Nucleus accumbens (tissue), 56 donors: ENCODE measurements around the gene IER3.

Experiments used
- DNase-seq, 56 donors: peaks; one replicate each; lab custom pipeline; 2025; lab: John Stamatoyannopoulos, UW

The IER3 gene

GRCh38 chr6:30749554-30750378, 5.4 kb upstream of the IER3 start:
- DNase-seq, result no peak

DNA sequence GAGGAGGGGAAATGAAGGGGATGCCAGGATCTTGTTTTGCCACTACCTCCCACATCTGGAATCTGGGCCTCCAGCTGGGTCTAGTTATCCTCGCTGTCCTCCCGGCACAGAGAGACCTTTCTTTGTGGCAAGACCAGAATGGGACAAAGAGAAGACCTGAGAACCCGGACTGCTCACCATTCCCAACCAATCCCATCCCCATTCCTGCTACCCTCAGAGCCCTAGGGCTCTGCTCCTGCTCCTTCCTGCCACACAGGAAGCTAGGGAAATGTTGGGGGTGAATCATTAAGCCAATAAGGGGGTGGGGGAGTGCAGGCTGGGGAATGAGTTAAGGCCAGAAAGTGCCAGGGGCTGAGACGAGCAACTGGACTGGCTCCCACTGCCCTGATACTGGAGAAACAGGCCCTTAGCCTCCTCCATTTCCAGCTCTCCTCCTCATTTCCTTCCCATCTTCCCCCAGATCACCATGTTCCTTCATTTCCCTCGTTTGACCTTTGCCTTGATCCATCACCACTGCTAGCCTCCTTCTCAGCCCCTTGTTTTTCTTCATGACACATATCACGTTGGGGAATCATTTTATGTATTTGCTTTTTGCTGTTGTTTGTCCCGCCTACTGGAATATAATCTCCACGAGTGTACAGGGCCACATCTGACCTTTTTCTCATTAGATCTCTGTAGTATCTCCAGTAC, 4.6 kb upstream of the IER3 start:
- DNase-seq, result no peak

DNA sequence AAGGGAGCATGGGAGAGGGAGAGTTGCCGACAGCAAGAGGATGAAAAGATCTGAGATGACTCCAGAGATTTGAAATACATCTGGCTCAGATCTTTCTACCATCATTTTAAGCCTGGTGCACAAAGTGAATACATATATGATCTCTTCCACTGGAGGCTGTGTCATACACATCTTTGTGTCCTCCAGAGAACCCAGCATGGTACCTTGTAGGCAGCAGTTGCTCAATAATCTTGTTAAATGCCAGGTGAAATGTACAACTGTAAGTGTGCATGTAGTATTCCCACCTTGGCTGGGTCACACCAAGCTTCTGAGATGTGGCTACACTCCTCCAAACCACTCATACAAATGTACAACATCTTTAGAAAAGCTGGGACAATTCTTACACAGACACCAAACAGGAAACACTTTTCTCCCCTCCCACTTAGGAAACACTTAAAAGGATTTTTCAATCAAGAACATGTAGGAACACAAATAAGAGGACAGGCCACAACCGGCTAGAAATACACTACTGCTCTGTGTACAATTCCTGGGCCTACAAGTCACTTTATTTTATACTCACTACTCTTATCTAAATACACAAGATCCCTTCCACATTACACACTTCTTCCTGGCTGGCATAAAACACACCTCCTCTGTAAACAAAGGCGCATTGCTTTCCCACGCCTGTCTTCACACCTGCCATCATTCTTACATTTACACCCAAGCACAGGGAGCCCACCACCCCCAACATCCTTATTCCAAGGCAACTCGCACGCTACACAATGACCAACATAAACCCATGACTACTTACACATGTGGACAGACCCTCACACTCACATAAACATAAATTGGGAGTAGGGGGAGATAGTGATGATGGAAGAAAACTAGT, 3.8 kb upstream of the IER3 start:
- no peak for DNase-seq

DNA sequence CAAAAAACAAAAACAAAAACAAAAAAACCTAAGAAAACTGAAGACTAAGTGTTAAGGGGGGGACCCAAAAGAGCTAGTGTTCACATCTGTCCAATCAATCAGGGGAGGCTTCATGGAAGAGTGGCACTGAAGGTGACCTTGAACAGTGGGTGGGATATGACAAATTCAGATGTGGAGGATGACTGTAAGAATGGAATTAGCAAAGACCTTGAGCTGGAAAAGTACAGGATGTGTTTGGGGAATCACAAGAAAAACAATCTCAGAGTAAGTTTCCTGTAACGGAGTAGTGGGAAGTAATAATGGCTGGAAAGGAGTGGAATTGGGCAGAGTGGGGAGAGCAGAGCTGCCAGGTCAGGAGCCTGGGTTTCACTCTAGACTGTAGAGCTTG, 2.9 kb upstream of the IER3 start:
- DNase-seq, result no peak

- peak in 4 of 56 donors; percentile 31 to 46 (median 38) for DNase-seq
Measured at GRCh38 chr6:30743099-30744053, 971 bp downstream of the IER3 start.

GRCh38 chr6:30742316-30743098, 1.8 kb downstream of the IER3 start, which contains the start of gene FLOT1:
TSS of gene FLOT1 (minus strand) at chr6:30742687. CDS start at chr6:30742189, 498 bp downstream.
- DNase-seq, result peak; percentile 15 to 96 (median 83)

DNA sequence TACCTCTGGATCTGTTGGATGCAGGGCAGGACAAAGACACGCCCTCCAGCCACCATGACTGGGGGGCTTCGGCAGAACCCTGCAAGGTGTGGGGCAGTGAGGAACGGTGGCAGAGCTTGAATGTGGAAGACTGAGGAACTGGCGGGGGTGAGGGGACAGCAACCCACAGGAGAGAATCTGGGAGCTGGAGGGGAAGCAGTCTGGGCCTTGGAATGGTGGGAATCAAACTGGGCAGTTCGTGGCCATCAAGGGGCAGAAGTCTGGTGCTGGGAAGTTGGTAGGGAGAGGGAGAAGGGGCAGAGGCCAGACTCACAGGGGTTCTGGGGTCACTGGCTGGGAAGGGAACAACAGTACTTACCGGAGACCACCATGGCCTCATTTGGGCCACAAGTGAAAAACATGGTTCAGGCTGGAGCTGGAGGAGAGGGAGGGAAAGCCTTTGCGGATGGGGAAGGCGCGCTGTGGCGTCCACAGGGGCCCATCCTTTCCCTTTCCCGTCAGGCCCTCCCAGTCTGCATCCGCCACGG, 2.5 kb downstream of the IER3 start:
- DNase-seq, result peak in 2 of 56 donors; percentile 35 to 44

DNA sequence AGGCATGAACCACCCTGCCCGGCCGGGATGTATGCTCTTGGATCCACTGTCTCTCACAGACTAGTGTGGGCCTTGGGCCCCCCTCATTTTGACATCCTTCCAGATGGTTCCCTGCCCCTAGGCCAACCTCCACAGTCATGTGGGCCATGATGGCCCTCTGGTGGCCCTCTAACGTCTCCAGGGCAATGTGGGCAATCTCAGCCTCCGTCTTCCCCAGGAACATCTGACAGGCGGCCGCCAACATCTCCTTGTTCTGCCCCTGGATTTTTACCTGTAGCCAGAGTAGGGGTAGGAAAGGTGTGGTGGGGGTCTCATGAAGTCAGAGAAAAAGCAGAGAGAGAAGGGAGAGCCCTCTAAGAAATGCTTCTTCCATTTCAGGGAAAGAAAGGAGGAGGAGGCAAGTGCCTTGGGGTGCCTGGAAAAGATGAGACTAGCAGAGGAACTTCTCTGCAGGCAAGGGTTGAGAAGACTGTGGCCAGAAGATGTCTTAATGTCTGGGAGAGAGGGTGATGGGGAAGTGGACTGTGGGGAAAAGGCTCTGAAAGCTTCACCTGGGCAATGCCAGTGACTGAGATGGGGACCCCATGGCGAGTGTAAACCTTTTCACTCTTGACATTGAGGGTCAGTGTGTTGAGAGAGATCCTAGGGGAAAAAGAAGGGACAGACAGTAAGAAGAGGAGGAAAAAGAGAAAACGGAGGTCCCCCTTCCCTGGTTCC, 3.1 kb downstream of the IER3 start:
- DNase-seq, result no peak

DNA sequence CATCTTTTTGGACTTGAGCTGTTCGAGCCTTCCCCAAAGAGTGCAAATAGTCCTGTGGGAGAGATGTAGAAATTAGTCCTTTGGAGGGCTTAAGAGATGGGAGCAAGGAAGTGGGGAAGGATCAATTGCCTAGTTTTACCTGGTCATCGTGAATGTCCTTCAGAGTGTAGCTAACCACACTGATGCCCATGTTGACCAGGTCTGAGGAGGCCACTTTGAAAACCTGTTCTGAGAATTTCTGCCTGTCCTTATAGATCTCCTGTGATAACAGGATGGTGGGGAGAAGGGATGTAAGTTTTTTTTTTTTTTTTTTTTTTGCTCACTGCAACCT, 3.8 kb downstream of the IER3 start:
- DNase-seq, result no peak

DNA sequence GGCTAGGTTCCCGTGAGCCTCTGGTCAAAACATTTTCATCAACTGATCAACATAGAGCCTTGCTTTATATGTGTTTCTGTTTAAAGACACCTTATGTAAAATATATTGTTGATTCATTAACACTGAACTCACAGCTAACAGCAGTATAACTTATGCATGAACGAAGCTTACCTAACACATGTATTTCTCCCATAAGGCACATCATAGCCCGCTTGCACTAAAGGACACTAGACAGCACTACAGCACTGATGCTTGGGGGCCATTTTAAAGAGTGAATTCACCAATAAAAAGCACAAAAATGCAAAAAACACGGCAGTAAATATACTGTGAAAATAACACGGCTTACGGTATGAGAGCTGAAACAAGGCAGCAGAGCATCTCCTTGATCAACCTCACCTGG, 5.8 kb downstream of the IER3 start:
- no peak for DNase-seq

DNA sequence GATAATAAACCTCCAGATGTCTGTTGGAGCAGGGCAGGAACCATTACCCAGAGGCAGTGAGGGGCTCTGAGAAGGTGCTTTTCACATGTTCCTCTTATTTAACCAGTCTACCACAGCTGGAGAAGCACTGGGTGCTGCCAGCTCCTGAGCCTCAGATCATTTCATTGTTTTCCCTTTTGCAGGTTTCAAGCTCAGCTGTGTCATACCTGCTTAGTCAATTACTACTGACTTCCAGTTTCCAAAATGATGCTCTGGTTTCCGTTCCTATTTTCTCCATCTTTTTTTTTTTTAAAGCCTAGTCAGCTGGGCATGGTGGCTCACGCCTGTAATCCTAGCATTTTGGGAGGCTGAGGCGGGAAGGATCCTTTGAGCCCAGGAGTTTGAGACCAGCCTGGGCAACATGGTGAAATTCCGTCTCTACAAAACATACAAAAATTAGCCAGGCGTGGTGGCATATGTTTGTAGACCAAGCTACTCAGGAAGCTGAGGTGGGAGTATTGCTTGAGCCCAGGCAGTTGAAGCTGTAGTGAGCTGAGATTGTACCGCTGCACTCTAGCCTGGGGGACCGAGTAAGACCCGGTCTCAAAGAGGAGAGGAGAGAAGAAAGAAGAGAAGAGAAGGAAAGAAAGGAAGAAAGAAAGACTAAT, 8.6 kb downstream of the IER3 start:
- DNase-seq, result no peak

- no peak for DNase-seq
Measured at GRCh38 chr6:30732237-30732943, 12.0 kb downstream of the IER3 start.

DNA sequence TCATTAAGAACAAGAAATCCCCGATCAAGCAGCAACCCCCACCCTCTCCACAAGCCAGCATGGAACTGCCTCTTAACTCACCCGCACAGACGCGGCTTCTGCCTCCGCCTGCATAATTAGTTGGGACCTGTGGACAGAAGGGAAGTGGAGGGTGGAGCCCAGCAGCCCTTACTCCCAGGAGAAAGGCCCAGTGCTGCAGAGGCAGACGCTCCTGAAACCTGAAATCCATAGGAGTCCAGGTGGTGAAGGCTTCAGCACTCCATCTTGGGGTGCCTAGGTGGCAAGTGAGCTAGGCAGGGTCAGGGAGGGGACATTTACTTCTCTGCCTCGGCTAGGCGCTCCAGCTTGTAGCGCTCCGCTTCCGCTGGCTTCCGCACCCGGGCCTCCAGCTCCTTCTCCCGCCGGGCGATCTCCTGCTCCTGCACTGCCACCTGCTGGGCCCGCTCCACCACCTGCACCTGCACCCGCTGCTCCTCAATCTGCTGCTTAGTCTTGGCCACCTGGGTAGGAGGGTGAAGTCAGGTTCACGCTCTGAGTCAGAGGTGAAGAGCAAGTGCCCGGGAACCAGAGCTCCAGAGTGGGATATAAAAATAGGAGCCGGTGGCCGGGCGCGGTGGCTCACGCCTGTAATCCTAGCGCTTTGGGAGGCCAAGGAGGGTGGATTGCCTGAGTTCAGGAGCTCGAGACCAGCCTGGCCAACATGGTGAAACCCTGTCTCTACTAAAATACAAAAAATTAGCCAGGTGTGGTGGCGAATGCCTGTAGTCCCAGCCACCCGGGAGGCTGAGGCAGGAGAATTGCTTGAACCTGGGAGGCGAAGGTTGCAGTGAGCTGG, 13.5 kb downstream of the IER3 start:
- peak in 37 of 56 donors; percentile 5 to 76 (median 39) for DNase-seq

DNA sequence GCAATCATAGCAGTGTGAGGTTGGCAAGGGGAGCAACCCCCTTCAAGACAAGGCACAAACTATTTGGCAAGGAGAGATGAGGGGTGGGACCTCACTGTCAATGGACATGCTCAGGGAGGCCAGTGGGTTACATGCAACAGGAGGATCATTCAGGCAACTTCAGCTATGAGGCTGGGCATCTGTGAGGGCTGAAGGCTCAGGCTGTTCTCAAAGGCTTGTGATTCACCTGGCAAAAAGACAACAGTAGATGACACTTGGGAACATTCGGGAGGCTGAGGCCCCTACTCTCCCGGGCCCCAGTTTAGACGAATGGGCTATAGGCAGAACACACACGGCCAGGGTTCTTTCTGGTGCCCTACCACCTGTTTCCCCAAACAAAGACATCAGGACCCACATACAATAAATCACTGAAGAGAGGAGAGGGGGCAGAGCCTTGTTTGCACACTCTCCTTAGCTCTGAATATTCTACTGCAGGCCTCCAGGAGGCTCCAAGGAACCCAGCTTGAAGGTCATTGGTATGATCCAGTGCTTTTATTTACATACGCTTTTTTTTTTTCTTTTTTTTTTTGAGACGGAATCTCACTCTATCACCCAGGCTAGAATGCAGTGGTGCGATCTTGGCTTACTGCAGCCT, 16.3 kb downstream of the IER3 start:
- DNase-seq, result no peak
